PC-9 (cell line): Measurements from ENCODE around the gene UMAD1. TPM values are rescaled to one million over a fixed set of nuclear protein-coding genes. Genes with fewer than 3 reads are reported as not detected.
A peak's percentile ranks its signal among the peaks of the same experiment; 100 is the strongest.

ENCODE experiments used
- BruUV-seq: library from RNA; stranded (reverse); fragments of 400-500 nt; replicated peaks from 2 replicates; lab custom pipeline; 2021; lab: Mats Ljungman, UMichigan
- CTCF ChIA-PET: fragments of 300-600 bp; sonication (Branson Sonifier 250); formaldehyde crosslinking; loops from one replicate; lab custom pipeline; 2022; ENCODE audit warnings: antibody characterized with exemption; lab: Charles Lee
- POLR2A ChIA-PET: fragments of 300-600 bp; sonication (Branson Sonifier 250); formaldehyde crosslinking; loops from one replicate; lab custom pipeline; 2022; ENCODE audit warnings: antibody characterized with exemption; ENCODE audit not compliant: unreplicated experiment; lab: Charles Lee
- DNase-seq, 2 experiments: peaks; one replicate each; pipeline versions ENCODE4 v3.0.0 to v3.0.0-alpha.2; 2015 to 2022; ENCODE audit warnings: mixed read lengths in 1 of 2
- H2AFZ ChIP-seq: fragments of 200-600 bp; sonication (generic); 2 replicates; pipeline ENCODE4 v1.8.1; 2017; ENCODE audit warnings: antibody characterized with exemption
- H3F3A ChIP-seq: fragments of 200-600 bp; sonication (generic); 2 replicates; pipeline ENCODE4 v1.8.1; 2017; ENCODE audit warnings: antibody characterized with exemption, mild to moderate bottlenecking, low read depth; ENCODE audit not compliant: insufficient read depth
- H3K27ac ChIP-seq: fragments of 200-600 bp; sonication (generic); 2 replicates; pipeline ENCODE4 v1.6.1; 2016; ENCODE audit warnings: mixed run types
- H3K27me3 ChIP-seq: fragments of 200-600 bp; sonication (generic); 2 replicates; pipeline ENCODE4 v1.6.1; 2016; ENCODE audit warnings: low read depth, mixed run types; ENCODE audit not compliant: insufficient read depth
- H3K36me3 ChIP-seq: fragments of 200-600 bp; sonication (generic); 2 replicates; pipeline ENCODE4 v1.6.1; 2016; ENCODE audit warnings: low read depth, mixed run types
- H3K4me1 ChIP-seq: fragments of 200-600 bp; sonication (generic); replicated peaks from 2 replicates; pipeline ENCODE4 v1.6.1; 2016; ENCODE audit warnings: mixed run types; ENCODE audit not compliant: insufficient read depth
- H3K4me2 ChIP-seq: fragments of 200-600 bp; sonication (generic); 2 replicates; pipeline ENCODE4 v1.6.1; 2017; ENCODE audit warnings: mixed run types
- H3K4me3 ChIP-seq: fragments of 200-600 bp; sonication (generic); 2 replicates; pipeline ENCODE4 v1.6.1; 2016; ENCODE audit warnings: mixed run types
- H3K79me2 ChIP-seq: fragments of 200-600 bp; sonication (generic); 2 replicates; pipeline ENCODE4 v1.6.1; 2017; ENCODE audit warnings: low read depth, mixed run types
- H3K9me2 ChIP-seq: fragments of 200-600 bp; sonication (generic); 2 replicates; pipeline ENCODE4 v1.8.1; 2017; ENCODE audit warnings: mild to moderate bottlenecking; ENCODE audit not compliant: insufficient read depth
- H3K9me3 ChIP-seq: fragments of 200-600 bp; sonication (generic); 2 replicates; pipeline ENCODE4 v1.8.1; 2016; ENCODE audit warnings: low read depth; ENCODE audit not compliant: insufficient read depth
- H4K20me1 ChIP-seq: fragments of 200-600 bp; sonication (generic); 2 replicates; pipeline ENCODE4 v1.8.1; 2017; ENCODE audit not compliant: insufficient read depth
- CTCF ChIP-seq: fragments of 200-600 bp; sonication (generic); conservative IDR thresholded peaks from 2 replicates; pipeline ENCODE4 v1.6.1; 2017; ENCODE audit warnings: mixed run types, antibody characterized with exemption, mild to moderate bottlenecking, moderate library complexity
- EZH2 ChIP-seq: fragments of 200-600 bp; sonication (generic); IDR thresholded peaks from 2 replicates; pipeline ENCODE4 v1.8.0; 2017; ENCODE audit warnings: antibody characterized with exemption, low read depth
- intact Hi-C: fragments of 100-400 bp; cut with micrococcal nuclease; formaldehyde crosslinking; loops from one replicate; pipeline ENCODE4 v1.10.0; 2022; ENCODE audit not compliant: unreplicated experiment
- total RNA-seq: library from RNA; stranded (reverse); gene quantifications from 2 replicates; pipeline ENCODE4 v1.2.3, GENCODE V29; 2021

The UMAD1 gene
- total RNA-seq, 1 experiment from 2014 or later = 20.5 TPM

- BruUV-seq = no TSS peak
- CTCF ChIA-PET = interaction anchor here (1.1 kb wide), 1 partner anchor 95 kb away, joined by 3 read pairs; no protein-coding TSS in a partner anchor
Measured at GRCh38 chr7:7857143-7857583, 216.6 kb downstream of the UMAD1 start.

GRCh38 chr7:7858559-7858958, 218.0 kb downstream of the UMAD1 start:
- Histone ChIP-seq H3K27ac (no peak overlapping the region), H4K20me1 (no peaks in the 10 kb centered on the region), H3K9me2 (no peaks in the 10 kb centered on the region), H3K79me2 (0 out of 2 replicates have a peak, but pooled peaks cover 3% of the 10 kb centered on the region), H3K4me2 (no peak overlapping the region), H3K9me3 (peaks cover 40% of the 10 kb centered on the region), H3K4me3 (no peak overlapping the region), H3K36me3 (0 out of 2 replicates have a peak, but pooled peaks cover 4% of the 10 kb centered on the region), H3F3A (peaks cover 17% of the 10 kb centered on the region), H3K4me1 (peaks cover 37% of the 10 kb centered on the region), H3K27me3 (no peaks in the 10 kb centered on the region), H2AFZ (no peak overlapping the region)
- no peak for TF ChIP-seq CTCF
- TF ChIP-seq EZH2 = no peak
- intact Hi-C loops = no loop called here
- ChIA-PET CTCF (interaction anchor here (1.1 kb wide), 1 partner anchor 97 kb away, joined by 3 read pairs; no protein-coding TSS in a partner anchor), POLR2A (interaction anchor here (0.5 kb wide), 1 partner anchor 51 kb away, joined by 3 read pairs; no protein-coding TSS in a partner anchor)
- BruUV-seq = no TSS peak
- no peak for DNase-seq

More at GRCh38 chr7:7857143-7857583, 216.6 kb downstream of the UMAD1 start:
- Histone ChIP-seq H3K36me3 (0 out of 2 replicates have a peak, but pooled peaks cover 4% of the 10 kb centered on the region), H3K9me2 (no peaks in the 10 kb centered on the region), H3K27me3 (no peaks in the 10 kb centered on the region), H3K27ac (no peak overlapping the region), H3K79me2 (0 out of 2 replicates have a peak, but pooled peaks cover 3% of the 10 kb centered on the region), H3K9me3 (peaks cover 41% of the 10 kb centered on the region), H4K20me1 (no peaks in the 10 kb centered on the region), H2AFZ (no peak overlapping the region), H3F3A (peaks cover 17% of the 10 kb centered on the region), H3K4me3 (no peak overlapping the region), H3K4me1 (peaks cover 45% of the 10 kb centered on the region), H3K4me2 (no peak overlapping the region)
- DNase-seq = no peak
- TF ChIP-seq CTCF (no peak), EZH2 (no peak)
- intact Hi-C loops = no loop called here
- POLR2A ChIA-PET = interaction anchor here (0.6 kb wide), 1 partner anchor 160 kb away, joined by 4 read pairs; no protein-coding TSS in a partner anchor

- no TSS peak for BruUV-seq
- ChIA-PET POLR2A (no interaction called here), CTCF (no interaction called here)
- H3K36me3 ChIP-seq = 0 out of 2 replicates have a peak, but pooled peaks cover 4% of the 10 kb centered on the region
- H3K4me1 ChIP-seq = peaks cover 37% of the 10 kb centered on the region
- no peaks in the 10 kb centered on the region for H3K79me2 ChIP-seq
- H2AFZ ChIP-seq = no peak overlapping the region
- H3K4me3 ChIP-seq = no peak overlapping the region
- H3K27me3 ChIP-seq = no peaks in the 10 kb centered on the region
- peaks cover 17% of the 10 kb centered on the region for H3F3A ChIP-seq
- DNase-seq = peak in 1 of 2 experiments; percentile 49
- H4K20me1 ChIP-seq = no peaks in the 10 kb centered on the region
- no peak overlapping the region for H3K27ac ChIP-seq
- H3K4me2 ChIP-seq = no peak overlapping the region
- intact Hi-C loops = no loop called here
- H3K9me2 ChIP-seq = no peaks in the 10 kb centered on the region
- TF ChIP-seq EZH2 = no peak
- no peak for TF ChIP-seq CTCF
- peaks cover 38% of the 10 kb centered on the region for H3K9me3 ChIP-seq
Measured at GRCh38 chr7:7859411-7859810, 218.9 kb downstream of the UMAD1 start.
